Activated CD8-positive, alpha-beta memory T cell treated with anti-CD3 and anti-CD28 coated beads for 48 hours (primary cell): ENCODE results near the gene PAQR5.
"Not testable (repeated sequence)": the region's sequence is repeated elsewhere in the genome, so short reads cannot be mapped to it uniquely, and the experiment has no call there.

Experiments
- DNase-seq, 3 experiments: peaks; one replicate each; pipeline ENCODE4 v3.0.0-alpha.2; 2020; ENCODE audit warnings: low read depth in 2 of 3, low spot score in 2 of 3

Gene PAQR5

GRCh38 chr15:69293741-69294615, 4.7 kb upstream of the PAQR5 start:
- DNase-seq = no peak

- DNase-seq = no peak
Observed at GRCh38 chr15:69296606-69297005, 2.1 kb upstream of the PAQR5 start.

GRCh38 chr15:69297642-69298353, 914 bp upstream of the PAQR5 start:
- DNase-seq = no peak

- DNase-seq = no peak
Observed at GRCh38 chr15:69298354-69298696, 387 bp upstream of the PAQR5 start.

GRCh38 chr15:69299451-69299886, 757 bp downstream of the PAQR5 start:
- DNase-seq = no peak

- DNase-seq = no peak
Observed at GRCh38 chr15:69299943-69300588, 1.4 kb downstream of the PAQR5 start.

GRCh38 chr15:69301101-69301500, 2.4 kb downstream of the PAQR5 start:
- DNase-seq = not testable (repeated sequence)

- not testable (repeated sequence) for DNase-seq
Observed at GRCh38 chr15:69302087-69302486, 3.4 kb downstream of the PAQR5 start.

- no peak for DNase-seq
Observed at GRCh38 chr15:69302929-69303328, 4.2 kb downstream of the PAQR5 start.

- DNase-seq = no peak
Observed at GRCh38 chr15:69303337-69304181, 4.8 kb downstream of the PAQR5 start.

GRCh38 chr15:69304182-69304545, 5.5 kb downstream of the PAQR5 start:
- no peak for DNase-seq

GRCh38 chr15:69305204-69305931, 6.7 kb downstream of the PAQR5 start:
- no peak for DNase-seq

- no peak for DNase-seq
Observed at GRCh38 chr15:69305933-69306568, 7.3 kb downstream of the PAQR5 start.

- no peak for DNase-seq
Observed at GRCh38 chr15:69307939-69308338, 9.2 kb downstream of the PAQR5 start.

GRCh38 chr15:69308949-69309348, 10.2 kb downstream of the PAQR5 start:
- DNase-seq = no peak

- no peak for DNase-seq
Observed at GRCh38 chr15:69311319-69311721, 12.6 kb downstream of the PAQR5 start.

- no peak for DNase-seq
Observed at GRCh38 chr15:69313432-69314000, 14.8 kb downstream of the PAQR5 start.

GRCh38 chr15:69314131-69314530, 15.4 kb downstream of the PAQR5 start:
- no peak for DNase-seq

- DNase-seq = no peak
Observed at GRCh38 chr15:69314736-69315135, 16.0 kb downstream of the PAQR5 start.
